Cardiac septum (tissue), 1 donor: ENCODE measurements around the gene PCLAF. TPM values are rescaled to one million over a fixed set of nuclear protein-coding genes. Genes with fewer than 3 reads are reported as not detected.
"Not testable (repeated sequence)": the region's sequence is repeated elsewhere in the genome, so short reads cannot be mapped to it uniquely, and the experiment has no call there.

Experiments
- DNase-seq: peaks from one replicate; pipeline ENCODE4 v3.0.0-alpha.2; 2020; ENCODE audit warnings: low spot score
- intact Hi-C: fragments of 100-400 bp; cut with DNase I; formaldehyde crosslinking; loops from one replicate; pipeline ENCODE4 v1.14.0; 2022
- total RNA-seq: library from RNA; stranded (reverse); fragmentation: NEBNext Ultra II Directional; extraction: Animal tissue kit (Norgen Biotek cat#: 25700); gene quantifications from one replicate; pipeline ENCODE4 v1.2.1, GENCODE V29; 2021
- donor health status: DM: no; HTN: no; CAD: no.

PCLAF gene
- total RNA-seq, 1 donor from 2014 or later: 0.19 TPM

- intact Hi-C loops: no loop called here
- DNase-seq: no peak
Observed at GRCh38 chr15:64373360-64373759, 7.9 kb downstream of the PCLAF start.

- intact Hi-C loops, DNase-seq: not testable (repeated sequence)
Observed at GRCh38 chr15:64371383-64371782, 9.9 kb downstream of the PCLAF start.

DNA sequence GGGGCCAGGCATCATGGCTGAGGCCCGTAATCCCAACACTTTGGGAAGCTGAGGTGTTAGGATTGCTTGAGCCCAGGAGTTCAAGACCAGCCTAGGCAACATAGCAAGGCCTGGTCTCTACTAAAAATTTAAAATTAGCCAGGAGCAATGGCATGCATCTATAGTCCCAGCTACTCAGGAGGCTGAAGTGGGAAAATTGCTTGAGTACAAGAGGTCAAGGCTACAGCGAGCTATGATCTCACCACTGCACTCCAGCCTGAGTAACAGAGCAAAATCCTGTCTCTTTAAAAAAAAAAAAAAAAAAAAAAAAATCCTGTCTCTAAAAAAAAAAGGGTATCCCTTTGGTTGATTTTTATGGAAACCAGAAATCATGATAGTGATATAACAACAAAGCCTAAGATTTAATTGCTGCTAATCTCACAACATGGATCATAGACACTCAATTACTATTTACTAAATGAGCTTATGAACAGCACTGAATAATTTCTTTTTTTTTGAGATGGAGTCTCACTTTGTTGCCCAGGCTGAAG lies 12.1 kb downstream of the PCLAF start:
- intact Hi-C loops: no loop called here

DNA sequence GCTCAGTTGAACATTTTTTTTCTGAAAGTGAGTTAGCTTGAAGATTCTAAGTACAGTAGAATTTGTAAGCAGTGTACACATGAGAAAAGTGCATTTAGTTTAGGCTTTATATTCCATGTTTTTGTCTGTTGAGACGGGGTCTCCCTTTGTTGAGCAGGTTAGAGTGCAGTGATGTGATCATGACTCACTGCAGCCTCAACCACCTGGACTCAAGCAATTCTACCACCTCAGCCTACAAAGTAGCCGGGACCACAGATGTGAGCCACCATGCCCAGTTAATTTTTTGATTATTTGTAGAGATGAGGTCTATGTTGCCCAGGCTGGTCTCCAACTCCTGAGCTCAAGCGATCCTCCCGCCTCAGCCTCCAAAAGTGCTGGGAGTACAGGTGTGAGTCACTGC lies 20.0 kb downstream of the PCLAF start:
- no peak for DNase-seq
- intact Hi-C loops: no loop called here

More for the DNA sequence above, 12.1 kb downstream of the PCLAF start:
- DNase-seq: no peak

DNA sequence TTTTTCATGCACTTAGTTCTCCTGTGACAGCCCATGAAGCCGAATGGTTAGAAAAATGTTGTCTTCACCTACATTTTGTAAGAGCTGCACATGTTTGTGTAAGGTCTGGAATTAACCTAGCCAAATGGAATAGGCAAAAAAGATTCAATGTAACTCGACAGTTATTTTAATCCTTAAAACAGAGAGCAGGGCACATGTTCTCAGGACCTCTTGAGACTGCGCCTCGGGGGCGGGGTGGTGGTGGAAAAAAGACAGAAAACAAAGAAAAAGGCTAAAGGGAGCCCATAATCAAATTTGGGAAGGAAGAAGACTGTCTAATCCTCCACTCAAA lies 24.6 kb downstream of the PCLAF start:
- DNase-seq: no peak
- intact Hi-C loops: loop anchor here (1.0 to 5.0 kb wide), 2 partner anchors 32 to 149 kb away; no protein-coding TSS in a partner anchor

DNA sequence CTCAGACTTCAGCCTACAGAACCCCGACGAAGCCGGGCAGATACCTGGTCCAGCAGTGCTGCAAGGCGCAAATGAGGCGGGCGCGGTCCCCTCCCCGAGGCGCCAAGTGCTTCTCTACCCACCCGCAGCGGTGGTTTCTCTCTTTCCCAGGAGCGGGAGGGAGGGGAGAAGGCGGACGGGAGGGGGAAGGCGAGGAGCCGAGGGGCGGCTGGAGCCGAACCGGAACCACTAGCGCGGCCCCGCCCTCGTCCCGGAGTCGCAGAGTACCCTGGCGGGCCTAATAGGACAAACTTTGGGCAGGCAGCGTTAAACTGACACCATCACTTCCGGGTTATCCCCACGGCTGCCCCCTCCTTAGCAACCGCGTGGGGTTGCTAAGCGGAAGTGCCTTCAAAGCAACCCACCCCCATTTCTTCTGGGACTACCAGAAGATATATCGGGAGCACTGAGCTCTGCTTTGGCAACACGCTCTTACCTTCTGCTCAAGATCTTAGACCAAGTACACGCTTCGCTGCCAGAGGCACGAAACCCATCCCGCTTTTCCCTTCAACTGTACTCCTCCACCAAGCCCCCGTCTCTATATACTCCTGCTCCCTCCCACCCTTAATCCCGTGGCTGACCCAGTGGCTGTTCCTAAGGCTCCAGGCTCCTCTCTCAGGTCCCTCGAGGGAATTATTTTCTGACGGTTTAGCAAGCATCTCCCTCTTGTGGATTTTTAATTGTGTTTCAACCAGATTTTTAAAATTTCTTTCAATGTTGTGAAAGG lies 25.1 kb downstream of the PCLAF start, which contains the start of gene CSNK1G1:
TSS of gene CSNK1G1 (minus strand) at position 230 of the 766 bp plus-strand sequence. CDS start 55,674 bp downstream, outside the sequence.
- intact Hi-C loops: loop anchor here (1.0 to 5.0 kb wide), 2 partner anchors 32 to 149 kb away; no protein-coding TSS in a partner anchor
- peak; percentile 96 for DNase-seq

GRCh38 chr15:64355348-64355943 lies 25.8 kb downstream of the PCLAF start:
- intact Hi-C loops: loop anchor here (5.0 kb wide), 1 partner anchor 148 kb away; no protein-coding TSS in a partner anchor

GRCh38 chr15:64354688-64355344 lies 26.4 kb downstream of the PCLAF start:
- intact Hi-C loops: loop anchor here (5.0 kb wide), 1 partner anchor 148 kb away; no protein-coding TSS in a partner anchor
- no peak for DNase-seq

More at GRCh38 chr15:64355348-64355943, 25.8 kb downstream of the PCLAF start:
- no peak for DNase-seq

GRCh38 chr15:64351265-64351664 lies 30.0 kb downstream of the PCLAF start:
- DNase-seq: no peak
- intact Hi-C loops: no loop called here

GRCh38 chr15:64349375-64349774 lies 31.9 kb downstream of the PCLAF start:
- no peak for DNase-seq
- intact Hi-C loops: no loop called here

DNA sequence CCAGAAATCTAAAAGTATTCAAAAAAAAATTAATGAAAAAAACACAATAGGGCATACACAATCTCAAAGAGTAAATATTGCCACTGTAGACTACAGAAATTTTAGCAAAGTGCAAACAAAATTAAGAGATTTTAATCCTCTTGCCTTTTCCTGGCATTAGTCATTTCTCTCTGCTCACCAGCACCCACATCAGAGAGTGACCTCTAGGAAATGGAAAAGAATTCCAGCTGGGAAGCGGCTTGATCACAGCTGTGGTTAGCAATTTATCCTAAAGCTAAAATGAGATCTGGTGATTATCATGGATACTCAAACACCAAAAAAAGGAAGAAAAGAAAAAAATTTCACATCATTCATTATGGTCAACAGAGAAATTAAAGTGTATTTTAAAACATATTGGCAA lies 32.8 kb downstream of the PCLAF start:
- DNase-seq: no peak
- intact Hi-C loops: no loop called here

DNA sequence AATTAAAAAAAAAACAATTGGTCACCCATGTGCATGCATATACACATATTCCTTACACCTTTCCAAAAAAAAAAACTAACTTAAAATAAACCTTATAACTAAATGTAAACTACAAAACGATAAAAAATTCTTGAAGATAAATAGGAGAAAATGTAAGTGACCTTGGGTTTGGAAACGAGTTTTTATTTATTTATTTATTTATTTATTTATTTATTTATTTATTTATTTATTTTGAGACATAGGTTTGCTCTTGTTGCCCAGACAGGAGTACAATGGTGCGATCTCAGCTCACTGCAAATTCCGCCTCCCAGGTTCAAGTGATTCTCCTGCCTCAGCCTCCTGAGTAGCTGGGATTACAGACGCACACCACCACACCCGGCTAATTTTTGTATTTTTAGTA lies 35.0 kb downstream of the PCLAF start:
- intact Hi-C loops, DNase-seq: not testable (repeated sequence)

- intact Hi-C loops: no loop called here
- no peak for DNase-seq
Observed at GRCh38 chr15:64344651-64345294, 36.5 kb downstream of the PCLAF start.

- no peak for DNase-seq
- intact Hi-C loops: no loop called here
Observed at GRCh38 chr15:64343841-64344240, 37.4 kb downstream of the PCLAF start.

- DNase-seq: no peak
- intact Hi-C loops: no loop called here
Observed at GRCh38 chr15:64343222-64343621, 38.0 kb downstream of the PCLAF start.

DNA sequence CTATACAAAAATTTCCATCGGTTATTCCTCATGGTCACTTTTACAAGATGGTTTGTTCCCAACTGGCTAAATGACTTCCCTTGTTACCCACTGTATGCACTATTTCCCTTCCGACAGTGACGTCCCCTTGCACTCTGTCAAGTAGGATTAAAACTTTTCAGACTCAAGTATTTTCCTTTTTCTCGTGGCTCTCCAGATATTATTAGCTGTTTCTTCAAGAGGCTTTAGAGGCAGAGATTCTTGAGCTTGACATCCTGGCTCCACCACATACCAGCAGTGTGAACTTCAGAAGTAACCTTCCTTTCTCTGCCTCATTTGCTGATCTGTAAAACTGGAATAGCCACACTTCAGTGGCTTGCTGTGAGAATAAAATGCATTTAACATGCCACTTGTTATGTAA lies 39.3 kb downstream of the PCLAF start:
- intact Hi-C loops: no loop called here
- no peak for DNase-seq

DNA sequence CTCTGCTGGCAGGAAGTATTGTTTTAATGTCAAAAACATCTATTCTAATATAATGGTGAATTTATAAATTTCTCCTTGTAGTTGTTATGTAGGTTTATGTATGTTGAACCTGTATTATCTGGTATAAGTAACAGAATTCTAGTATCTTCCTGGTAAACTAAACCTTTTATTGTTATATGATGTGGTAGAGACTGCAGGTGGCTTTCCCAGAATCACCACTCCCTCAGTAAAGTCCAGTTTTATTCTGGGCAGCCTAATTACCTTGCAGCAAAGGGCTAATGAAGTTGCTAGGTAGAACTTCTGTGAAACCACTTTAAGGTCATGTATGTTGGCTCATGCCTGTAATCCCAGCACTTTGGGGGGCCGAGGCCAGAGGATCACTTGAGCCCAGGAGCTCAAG lies 40.9 kb downstream of the PCLAF start:
- DNase-seq: no peak
- intact Hi-C loops: no loop called here

DNA sequence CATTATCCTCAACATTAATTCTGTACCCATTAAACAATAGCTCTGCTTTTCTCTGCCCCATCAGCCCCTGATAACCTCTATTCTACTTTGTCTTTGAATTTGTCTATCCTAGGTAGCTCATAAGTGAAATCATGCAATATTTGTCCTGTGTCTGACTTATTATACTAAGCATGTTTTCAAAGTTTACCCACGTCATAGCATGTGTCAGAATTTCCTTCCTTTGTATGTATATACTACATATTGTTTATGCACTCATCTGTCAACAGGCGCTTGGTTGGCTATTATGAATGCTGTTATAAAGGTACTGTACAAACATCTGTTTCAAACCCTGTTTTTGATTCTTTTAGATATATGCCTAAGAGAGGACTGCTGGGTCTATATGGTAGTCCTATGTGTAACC lies 43.5 kb downstream of the PCLAF start:
- no peak for DNase-seq
- intact Hi-C loops: no loop called here

DNA sequence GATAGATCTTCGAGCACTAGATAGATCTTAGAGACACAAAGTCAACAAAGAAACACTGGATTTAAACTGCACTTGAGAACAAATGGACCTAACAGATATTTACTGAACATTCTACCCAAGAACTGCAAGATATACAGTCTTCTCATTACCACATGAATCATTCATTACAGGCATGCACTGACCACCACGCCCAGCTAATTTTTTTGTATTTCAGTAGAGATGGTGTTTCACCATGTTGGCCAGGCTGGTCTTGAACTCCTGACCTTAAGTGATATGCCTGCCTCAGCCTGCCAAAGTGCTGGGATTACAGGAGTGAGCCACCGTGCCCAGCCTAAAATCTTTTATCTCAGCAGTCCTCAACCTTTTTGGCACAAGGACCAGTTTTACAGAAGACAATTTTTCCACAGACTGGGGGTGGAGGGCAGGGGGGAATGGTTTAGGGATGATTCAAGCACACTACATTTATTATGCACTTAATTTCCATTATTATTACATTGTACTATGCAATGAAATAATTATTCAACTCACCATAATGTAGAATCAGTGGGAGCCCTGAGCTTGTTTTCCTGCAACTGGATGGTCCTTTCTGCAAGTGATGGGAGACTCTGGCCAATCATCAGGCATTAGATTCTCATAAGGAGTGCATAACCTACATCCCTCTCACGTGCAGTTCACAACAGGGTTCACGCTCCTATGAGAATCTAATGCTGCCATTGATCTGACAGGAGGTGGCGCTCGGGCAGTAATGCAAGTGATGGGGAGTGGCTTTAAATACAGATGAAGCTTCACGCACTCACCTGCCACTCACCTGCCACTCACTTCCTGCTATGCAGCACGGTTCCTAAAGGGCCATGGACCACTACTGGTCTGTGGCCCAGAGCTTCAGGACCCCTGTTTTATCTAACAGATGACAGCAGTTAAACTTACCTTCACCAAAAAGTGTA lies 47.0 kb downstream of the PCLAF start:
- DNase-seq: no peak
- intact Hi-C loops: no loop called here
